HK-2 (cell line): ENCODE measurements around the gene PEX14.

Source experiments
- DNase-seq: peaks from one replicate; pipeline ENCODE4 v3.0.0-alpha.2; 2018; ENCODE audit not compliant: unreplicated experiment

Gene PEX14

DNA sequence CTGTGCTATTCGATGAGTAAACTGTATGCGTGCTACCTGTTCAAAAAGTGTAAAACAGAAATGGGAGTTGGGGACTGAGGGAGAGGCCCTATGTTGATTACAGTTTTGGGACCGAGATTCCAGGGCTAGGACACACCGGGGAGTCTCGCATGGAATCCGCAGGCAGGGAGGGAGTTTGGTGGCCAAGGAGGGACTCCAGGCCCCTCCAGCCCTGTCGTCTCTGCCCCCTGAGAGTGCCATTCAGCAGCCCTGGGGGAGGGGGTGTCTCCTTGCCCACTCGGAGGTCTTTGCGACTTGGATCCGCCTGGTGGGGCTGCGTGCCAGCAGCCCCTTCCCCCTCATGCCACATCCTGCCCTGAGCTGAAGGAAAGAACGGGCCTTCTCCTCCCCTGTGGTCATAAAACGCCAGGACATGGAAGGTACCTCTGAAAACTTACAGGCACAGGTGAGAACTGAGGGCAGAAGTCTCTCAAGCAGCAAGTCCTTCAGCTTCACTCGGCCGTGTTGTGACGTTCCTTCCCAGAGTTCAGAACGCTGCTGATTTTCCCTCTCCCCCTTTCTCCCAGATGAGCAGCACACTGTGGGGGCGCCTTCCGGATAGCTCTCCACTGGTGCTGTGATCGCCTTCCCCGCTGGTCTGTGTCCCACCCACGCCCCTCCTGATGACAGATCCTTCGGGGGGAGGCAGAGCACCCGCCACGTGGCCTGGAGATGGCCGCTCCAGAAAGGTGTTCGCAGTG is 141.4 kb downstream of the PEX14 start:
- no peak for DNase-seq

DNA sequence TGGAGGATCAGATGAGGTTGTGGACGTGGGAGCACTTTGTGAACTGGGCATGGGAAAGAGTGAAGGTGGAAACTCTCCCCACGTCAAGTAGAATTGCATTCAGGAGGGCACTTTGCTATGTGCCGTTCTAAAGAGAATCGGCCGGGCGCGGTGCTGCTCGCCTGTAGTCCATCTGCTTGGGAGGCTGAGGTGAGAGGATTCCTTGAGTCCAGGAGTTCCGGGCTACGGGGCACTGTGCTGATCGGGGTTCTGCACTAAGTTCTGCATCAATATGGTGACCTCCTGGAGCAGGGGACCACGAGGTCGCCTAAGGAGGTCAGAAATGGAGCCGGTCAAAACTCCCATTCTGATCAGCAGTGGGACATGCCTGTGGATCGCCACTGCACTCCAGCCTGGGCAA is 141.9 kb downstream of the PEX14 start:
- DNase-seq = no peak

DNA sequence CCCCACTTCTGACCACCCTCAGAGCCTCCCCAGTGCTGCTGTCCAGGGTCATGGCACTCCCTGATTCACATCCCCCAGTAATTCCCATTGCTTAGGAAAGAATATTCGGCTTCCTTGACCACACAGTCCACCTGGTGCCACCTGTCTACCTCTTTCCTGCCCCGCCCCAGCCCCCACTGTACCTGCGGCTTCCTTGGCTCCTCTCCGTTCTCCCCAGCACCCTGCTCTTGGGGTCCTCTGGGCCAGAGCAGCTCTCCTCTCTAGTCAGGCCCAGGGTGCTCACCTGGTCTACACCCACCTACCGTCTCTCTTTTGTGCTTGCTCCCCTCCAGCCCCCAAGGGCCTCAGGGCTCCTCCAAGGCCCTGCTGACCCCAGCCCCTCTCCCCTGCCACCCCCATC is 142.6 kb downstream of the PEX14 start:
- DNase-seq = no peak

DNA sequence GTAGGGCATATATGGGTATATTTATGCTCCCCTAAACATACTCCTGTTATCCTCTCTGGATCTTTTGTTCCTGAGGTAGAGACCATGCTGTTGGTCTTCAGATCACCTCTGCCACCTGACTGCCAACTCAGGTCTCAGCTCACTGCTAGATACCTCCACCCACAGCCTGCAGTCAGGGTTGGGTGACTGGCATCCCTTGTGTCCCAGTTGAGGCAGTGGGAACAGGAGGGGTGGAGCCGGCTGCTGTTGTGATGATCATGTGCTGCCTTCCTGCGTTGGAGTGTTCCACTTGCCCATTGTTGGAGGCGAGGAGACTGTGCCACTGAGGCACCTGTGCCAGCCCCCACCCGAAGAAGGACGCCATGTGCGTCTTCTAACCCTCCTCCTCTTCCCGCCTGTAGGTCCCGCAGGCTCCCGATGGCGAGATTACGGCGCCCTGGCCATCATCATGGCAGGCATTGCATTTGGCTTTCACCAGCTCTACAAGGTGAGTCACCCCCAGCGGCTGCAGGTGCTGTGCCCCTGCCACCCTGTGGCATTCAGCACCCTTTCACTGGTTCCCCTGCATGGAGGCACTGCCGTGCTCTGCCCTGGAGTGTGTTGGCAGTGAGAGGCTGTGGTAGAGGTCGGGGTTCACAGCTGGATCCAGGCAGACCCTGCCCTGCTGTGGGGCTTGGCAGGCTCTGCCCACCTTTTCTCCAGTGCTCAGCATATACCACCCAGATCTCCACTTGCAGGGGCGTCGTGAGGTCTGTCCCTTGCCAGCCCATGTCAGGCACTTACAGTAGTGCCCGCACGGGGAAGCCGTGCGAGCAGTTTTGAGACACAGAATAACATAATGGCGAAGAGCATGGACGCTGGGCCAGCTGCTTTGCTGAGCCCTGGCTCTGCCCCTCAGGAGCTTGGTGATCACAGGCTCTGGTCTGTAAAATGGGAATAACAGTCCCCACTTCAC is 143.5 kb downstream of the PEX14 start:
- DNase-seq = no peak

DNA sequence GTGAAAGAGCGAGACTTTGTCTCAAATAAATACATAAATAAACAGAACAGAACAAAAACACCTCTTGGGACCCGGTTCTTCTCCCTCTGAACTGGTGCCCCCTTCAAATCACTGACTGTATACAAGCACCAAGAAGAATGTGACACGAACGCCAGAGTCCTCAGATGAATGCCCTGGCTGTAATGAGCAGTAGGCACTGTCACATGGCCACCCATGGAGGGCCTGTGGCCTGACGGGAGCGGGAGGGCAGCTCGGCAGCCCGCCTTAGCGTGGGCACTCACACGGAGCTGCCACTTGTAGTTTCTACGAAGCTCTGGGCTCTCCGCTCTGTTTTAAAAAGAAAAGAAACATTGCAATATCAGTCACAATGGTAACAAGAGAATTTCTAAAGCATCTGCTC is 146.0 kb downstream of the PEX14 start:
- no peak for DNase-seq

DNA sequence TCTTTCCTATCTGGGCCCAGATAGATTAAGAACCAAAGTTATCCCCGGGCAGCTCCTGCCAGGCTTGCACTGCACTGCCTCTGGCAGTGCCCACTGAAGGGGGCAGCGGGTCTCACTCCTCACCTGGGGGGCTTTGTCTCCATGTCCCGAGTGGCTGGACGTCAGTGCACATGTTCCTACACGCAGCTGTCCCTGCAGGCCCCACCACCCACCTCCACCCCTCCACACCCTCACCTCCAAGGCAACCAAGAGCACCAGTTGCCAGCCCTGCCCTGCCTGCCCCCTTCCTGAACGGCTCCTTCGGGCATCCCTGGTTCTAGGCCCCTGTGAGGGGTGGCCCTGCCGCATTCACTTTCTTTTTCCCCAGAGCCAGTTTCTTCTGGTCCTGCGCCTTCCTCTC is 147.2 kb downstream of the PEX14 start:
- no peak for DNase-seq

DNA sequence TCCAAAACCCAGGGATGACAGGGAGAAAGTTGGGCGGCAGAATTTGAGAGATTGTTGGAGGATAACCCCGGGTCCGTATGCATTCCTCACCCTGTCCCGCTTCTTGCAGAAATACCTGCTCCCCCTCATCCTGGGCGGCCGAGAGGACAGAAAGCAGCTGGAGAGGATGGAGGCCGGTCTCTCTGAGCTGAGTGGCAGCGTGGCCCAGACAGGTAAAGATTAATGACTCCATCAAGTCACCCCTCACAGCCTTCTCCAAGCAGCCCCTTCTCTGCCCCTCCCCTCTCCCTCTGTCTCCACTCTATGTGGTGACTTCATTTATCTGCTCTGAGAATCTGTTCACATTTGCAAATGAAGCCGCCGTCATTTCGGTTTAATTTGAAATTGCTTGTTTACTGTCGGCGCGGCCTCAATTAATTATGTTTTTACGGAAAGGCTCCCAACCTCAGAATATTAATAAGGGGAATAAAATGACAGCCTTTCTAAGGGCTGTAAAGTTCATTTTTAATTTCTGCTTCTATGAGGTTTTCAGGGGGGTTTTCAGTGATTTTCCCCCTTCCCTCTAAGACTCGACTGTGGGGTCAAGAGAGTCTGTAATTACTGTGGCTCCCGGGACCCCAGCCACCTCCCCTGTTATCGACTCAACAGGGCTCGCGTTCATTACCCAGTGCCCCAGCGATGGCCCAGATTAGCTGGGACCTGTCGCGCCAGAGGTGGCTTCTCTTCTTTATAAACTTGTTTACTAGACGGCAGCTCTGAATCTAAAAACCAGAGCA is 148.3 kb downstream of the PEX14 start:
- no peak for DNase-seq

DNA sequence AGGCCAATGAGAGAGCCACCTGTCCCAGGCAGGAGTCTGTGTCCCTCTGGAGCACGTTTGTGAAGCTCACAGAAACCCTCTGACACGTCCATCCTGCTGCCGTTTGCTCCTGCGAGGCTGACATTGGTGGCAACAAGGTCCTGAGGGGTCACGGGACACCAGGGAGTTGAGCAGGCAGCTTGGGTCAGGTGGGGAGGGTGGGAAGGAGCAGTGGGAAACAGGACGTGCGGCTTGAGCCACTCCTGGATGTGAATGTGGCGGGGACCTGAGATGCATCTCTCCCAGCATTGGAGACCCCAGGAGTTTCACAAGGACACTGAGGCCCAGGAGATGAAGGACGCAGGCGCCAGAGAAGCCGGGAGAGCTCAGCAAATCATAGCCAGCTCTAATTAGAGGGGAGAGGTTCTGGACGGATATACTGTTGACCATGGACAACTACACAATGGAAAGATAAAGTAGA is 149.0 kb downstream of the PEX14 start:
- DNase-seq = no peak

DNA sequence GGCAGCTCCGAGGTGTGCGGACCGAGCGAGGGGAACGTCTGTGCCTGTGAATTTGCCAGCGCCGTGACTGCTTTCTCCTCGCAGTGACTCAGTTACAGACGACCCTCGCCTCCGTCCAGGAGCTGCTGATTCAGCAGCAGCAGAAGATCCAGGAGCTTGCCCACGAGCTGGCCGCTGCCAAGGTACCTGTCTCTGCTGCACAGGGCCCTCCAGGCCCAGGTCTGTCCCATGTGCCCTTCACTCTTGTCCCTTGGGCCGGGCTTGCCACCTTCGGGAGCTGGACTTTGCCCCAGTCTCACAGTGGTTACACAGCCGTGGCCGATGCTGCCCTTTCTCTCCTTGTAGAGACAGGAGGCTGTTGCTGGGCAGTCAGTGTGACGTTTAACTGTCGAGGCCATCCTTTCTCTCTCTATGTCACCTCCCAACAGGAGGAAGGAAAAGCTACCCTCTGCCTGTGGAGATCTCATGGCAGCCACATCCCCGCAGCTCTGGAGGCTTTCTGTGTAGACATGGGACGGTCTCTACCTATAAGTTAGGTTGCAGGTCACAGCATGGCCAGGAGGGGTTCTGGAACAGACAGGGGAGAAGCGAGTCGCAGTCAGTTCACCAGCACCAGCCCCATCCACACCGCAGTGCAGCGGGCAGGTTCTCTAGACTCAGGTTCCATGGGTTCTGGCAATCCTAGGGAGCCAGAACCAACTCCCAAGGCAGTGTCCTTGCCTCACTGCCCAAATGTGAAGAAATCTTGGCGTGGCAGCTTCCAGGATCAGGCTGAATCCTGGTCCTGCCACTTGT is 149.7 kb downstream of the PEX14 start:
- no peak for DNase-seq

DNA sequence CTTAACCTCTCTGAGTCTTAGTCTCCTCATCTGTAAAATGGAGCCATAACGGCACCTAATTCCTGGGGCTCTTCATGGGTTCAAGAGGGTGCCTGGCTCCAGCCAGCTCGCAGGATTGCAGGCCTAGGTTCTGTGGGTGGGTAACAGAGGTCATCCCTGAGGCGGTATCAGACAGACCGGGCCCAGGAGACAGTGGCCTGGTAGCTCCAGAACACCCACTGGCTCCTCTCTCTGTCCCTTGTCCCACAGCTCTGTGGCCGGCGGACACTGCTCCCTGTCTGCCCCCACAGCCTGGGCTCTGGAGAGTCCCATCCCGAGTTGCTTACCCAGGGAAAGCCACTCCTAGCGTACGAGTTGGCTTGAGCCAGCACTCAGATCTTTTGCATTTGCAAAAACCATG is 150.3 kb downstream of the PEX14 start:
- no peak for DNase-seq

DNA sequence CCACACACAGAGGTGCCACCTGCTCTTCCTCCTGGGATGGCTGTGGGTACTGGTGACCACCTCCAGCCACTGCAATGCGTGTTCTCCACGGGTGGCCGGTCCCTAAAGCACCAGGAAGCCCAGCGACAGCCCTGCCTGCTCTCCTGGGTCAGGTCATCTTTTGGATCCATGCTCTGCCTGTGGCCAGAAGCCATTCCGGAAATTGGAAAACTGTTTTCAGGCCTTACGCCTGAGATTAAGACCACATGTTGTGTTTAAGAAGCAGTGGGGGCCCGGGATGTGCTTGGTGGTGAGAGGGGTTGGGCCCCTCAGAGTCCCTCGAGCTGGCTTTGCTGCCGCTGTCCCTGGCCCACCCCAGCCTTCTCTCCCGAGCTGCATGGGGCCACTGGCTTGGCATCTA is 150.8 kb downstream of the PEX14 start:
- no peak for DNase-seq

DNA sequence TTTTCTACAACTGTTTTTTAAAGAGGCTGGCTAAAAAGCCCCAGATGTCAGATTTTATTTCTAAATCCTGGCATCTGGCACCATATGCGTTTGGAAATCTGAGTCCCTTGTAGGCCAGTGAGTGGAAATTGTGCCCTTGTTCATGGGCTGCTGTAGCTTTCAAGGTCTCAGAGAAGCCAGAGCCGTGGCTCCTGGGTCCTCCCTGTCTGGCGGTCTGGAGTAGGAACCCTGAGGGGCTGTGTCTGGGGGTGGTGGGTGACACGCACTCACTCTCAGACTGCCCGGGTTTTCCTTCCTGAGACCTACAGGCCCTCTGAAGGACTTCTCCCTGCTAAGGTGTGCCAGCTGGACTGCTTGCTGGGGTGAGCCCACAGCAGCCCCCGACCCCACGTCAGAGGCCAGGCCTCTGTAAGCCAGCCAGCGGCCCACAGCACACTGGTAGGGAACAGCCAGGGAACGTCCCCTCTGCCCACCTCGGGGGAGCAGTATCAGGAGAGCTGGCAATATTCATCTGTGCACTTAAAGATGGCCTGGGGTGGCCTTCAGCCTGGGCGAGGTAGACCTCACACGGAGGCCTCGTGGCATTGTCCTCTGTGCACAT is 151.5 kb downstream of the PEX14 start:
- DNase-seq = no peak

DNA sequence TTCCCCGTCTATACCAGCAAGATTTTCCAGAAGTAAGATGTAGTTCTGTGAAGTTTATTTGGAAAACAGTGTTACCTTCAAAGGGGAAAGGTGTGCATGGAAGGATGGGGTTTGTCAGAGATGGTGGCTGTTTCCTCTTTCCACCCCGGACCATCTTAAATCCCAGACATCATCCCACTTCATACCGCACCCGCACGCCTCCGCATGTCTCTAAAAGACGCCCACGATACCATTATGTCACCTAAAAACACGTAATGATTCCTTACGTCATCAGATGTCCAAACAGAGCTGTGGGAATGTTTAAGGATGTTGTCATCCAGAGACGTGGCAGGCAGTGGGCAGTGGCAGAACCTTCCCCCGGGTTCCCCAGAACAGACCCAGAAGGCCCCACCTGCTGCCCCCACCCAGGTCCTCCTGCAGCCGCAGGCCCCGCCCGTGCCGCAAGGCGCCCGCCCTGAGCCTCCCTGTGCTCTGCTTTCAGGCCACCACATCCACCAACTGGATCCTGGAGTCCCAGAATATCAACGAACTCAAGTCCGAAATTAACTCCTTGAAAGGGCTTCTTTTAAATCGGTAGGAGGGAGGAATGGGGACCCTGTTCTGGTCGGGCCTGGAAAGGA is 152.2 kb downstream of the PEX14 start:
- DNase-seq = no peak

DNA sequence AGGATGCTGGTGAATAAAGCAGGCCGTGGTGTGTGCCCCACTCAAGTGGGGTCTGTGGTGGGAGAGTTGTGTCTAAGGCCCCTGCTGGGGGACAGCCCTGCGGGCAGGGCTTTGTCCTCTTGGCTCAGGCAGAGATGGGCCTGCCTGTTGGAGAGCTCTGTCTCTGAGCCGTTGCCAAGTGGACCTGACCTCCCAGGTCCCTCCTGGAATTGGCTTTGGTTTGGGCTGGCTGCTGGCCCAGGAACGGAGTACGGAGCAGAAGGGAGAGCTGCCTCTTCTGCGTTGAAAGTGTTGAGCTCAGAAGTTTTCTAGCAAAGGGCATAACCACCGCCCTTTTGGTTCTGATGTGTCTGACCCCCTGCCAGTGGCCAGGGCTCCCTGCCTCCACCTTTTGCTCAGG is 153.9 kb downstream of the PEX14 start:
- no peak for DNase-seq

DNA sequence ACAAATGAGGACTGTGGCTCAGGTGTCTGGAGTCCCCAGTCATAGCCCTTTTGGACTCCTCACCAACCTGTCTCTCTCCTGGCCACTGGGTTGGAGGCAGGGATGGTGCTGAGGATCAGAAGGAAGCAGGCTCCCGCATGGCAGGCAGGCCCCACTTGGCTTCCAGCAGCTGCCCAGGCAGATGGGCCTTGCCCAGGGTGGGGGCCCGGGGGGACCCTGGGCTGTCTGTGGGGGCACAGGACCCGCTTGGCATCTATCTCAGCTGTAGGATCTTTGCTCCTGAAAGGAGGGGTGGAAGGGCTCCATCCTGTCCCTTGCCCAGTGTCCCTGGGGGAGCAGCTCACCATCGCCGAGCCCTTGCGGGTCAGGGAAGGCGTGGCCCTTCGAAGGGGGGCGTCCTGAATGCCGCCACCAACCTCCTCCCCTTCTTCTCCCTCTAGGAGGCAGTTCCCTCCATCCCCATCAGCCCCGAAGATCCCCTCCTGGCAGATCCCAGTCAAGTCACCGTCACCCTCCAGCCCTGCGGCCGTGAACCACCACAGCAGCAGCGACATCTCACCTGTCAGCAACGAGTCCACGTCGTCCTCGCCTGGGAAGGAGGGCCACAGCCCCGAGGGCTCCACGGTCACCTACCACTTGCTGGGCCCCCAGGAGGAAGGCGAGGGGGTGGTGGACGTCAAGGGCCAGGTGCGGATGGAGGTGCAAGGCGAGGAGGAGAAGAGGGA is 154.5 kb downstream of the PEX14 start:
- DNase-seq = no peak

DNA sequence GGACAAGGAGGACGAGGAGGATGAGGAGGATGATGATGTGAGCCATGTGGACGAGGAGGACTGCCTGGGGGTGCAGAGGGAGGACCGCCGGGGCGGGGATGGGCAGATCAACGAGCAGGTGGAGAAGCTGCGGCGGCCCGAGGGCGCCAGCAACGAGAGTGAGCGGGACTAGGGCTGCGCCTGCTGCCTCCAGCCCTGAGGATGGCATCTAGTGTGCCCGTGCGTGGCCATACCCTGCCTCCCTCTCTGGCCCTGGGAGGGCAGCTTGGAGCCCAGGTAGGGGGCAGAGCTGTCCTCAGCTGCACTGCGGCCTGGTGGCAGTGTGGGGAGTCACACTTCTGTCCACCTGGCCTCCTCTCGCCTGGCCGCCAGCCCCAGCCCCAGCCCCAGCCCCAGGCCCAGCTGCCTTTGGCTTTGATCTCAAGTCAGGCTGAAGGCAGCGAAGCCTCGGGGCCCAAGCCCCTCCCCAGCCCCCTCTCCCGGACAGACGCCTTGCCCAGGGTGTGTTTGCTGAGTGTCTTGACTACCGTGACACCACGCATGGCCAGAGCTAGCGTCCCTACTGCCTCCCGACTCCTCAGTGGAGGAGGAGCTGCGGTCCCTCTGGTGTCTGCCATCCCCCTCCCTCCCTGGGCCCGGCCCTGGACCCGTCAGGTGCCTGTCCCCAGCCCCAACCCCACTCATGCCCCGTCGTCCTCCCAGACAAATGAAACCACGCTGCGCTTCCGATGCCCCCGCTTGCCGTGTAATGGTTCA is 155.2 kb downstream of the PEX14 start:
- DNase-seq = no peak

DNA sequence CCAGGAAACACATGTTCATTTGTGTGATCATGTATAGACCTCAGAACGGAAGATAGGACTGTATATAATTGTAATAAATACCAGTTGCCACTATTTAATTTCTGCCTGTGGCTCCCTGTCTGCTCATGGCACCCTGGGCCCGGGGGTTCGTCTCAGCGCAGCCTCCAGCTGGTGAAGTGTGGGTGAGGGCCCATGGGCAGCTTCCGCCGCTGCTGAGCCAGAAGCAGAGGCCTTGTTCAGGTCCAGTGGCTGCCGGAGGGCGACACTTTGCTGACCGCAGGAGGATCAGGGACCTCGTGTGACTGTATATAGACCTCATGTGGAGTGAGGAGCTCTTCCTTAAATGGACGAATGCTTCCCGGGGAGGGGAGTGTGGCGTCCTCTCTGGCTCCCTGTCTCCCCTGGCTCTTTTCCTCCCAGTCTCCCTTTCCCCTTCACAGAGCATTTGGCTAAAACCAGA is 155.9 kb downstream of the PEX14 start:
- DNase-seq = no peak

DNA sequence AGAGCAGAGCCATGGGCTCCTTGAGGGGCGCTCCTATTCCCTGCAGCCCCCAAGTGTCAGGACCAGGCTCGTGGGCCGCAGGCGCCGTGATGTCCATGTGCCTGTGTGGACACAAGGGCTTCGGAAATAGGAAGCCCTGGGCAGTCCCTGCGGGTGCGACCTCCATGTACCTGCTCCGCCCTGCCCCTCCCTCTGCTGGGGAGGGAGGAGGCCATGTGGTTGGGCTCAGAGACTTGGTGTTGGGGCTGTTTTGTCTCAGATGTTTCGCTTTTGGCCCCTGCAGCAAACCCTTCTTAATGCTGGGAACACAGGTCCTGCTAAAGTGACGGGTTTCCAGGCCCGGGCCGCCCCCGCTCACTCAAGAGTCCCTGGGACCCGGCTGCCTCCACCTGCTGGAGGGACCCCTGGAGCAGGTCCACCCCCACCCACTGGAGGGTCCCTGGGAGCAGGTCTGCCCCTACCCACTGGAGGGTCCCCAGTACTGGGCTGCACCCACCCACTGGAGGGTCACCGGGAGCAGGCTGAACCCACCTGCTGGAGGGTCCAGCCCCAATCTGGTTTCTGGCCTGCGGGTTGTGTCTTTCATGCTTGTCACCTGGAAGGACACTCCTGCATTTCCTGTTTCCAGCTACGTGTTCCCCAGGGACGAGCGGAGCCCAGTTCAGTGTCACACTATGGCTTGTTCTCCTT is 156.5 kb downstream of the PEX14 start:
- no peak for DNase-seq
